Ovary (tissue), 3 donors: ENCODE measurements around the gene RAB27B.

ENCODE experiments used
- CTCF ChIP-seq, 3 donors: fragments of 450-650 bp in 2 of 3; fragments of 200-600 bp in 1 of 3; IDR thresholded peaks; one replicate each; pipeline versions ENCODE4 v1.5.1 to v1.8.0; 2016 to 2022; ENCODE audit warnings: antibody characterized with exemption in 3 of 3, mild to moderate bottlenecking in 1 of 3
- EP300 ChIP-seq: sonication (generic); formaldehyde crosslinking; IDR thresholded peaks from one replicate; pipeline ENCODE4 v1.6.1; 2017; ENCODE audit warnings: antibody characterized with exemption
- POLR2A ChIP-seq: fragments of 450-650 bp; IDR thresholded peaks from one replicate; pipeline ENCODE4 v1.6.1; 2017; ENCODE audit warnings: antibody characterized with exemption, mild to moderate bottlenecking, moderate library complexity
- donor health status: DM: no; HTN: no; CAD: no.

- TF ChIP-seq EP300 (no peak), CTCF (IDR thresholded peaks at IDR 0.05) (no peak), POLR2A (no peak)
Measured at GRCh38 chr18:54882318-54882717, 54.0 kb downstream of the RAB27B start.
